Transverse colon (tissue), 4 donors: ENCODE measurements around the gene LIN52.

Experiments
- EP300 ChIP-seq: sonication (generic); formaldehyde crosslinking; IDR thresholded peaks from one replicate; pipeline ENCODE4 v1.6.1; 2017; ENCODE audit warnings: antibody characterized with exemption, low read depth
- POLR2A ChIP-seq: fragments of 450-650 bp; IDR thresholded peaks from one replicate; pipeline ENCODE4 v1.6.1; 2016; ENCODE audit warnings: antibody characterized with exemption, mild to moderate bottlenecking, moderate library complexity
- POLR2AphosphoS5 ChIP-seq, 3 donors: sonication (generic); formaldehyde crosslinking; IDR thresholded peaks; one replicate each; pipeline ENCODE4 v1.6.1; 2016; ENCODE audit warnings: antibody characterized with exemption in 3 of 3
- TF ChIP-seq, protein P1 (sequence below), 5 experiments: fragments of 200-600 bp in 3 of 5; fragments of 450-650 bp in 2 of 5; sonication (generic) in 3 of 5; IDR thresholded peaks; 1 replicate in 2 of 5; 2 replicates in 3 of 5; pipeline ENCODE4 v1.5.1; 2016 to 2017; ENCODE audit warnings: antibody characterized with exemption in 5 of 5, inconsistent platforms in 3 of 5, mild to moderate bottlenecking in 2 of 5, moderate library complexity in 1 of 5

DNA sequence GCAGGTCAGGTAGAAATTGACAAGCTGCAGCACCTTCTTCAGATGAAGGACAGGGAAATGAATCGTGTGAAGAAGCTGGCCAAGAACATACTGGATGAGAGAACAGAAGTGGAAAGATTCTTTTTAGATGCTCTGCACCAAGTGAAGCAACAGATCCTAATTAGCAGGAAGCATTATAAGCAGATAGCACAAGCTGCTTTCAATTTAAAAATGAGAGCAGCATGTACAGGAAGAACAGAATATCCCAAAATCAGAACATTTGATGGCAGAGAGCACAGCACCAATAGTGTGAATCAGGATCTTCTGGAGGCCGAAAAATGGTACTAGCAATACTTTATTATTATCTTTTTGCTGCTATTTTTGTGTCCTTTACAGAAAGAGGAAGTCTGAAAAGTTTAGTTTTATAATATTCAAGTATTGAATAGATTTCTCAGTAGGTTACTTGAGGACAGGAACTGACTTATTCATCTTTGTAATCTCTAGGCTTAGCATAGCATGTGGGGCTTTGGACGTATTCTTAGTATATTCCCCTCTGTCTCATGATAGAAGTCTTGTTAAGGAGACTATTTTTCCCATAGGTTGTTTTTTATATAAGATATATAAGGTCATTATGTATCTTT lies 34.8 kb upstream of the LIN52 start:
- TF ChIP-seq POLR2A (no peak), POLR2AphosphoS5 (IDR thresholded peaks at IDR 0.05) (no peak), EP300 (no peak)
- TF ChIP-seq, protein P1, sequence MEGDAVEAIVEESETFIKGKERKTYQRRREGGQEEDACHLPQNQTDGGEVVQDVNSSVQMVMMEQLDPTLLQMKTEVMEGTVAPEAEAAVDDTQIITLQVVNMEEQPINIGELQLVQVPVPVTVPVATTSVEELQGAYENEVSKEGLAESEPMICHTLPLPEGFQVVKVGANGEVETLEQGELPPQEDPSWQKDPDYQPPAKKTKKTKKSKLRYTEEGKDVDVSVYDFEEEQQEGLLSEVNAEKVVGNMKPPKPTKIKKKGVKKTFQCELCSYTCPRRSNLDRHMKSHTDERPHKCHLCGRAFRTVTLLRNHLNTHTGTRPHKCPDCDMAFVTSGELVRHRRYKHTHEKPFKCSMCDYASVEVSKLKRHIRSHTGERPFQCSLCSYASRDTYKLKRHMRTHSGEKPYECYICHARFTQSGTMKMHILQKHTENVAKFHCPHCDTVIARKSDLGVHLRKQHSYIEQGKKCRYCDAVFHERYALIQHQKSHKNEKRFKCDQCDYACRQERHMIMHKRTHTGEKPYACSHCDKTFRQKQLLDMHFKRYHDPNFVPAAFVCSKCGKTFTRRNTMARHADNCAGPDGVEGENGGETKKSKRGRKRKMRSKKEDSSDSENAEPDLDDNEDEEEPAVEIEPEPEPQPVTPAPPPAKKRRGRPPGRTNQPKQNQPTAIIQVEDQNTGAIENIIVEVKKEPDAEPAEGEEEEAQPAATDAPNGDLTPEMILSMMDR (IDR thresholded peaks at IDR 0.05): no peak
